Panc1 (cell line): ENCODE measurements around the gene WDR90. TPM values are rescaled to one million over a fixed set of nuclear protein-coding genes. Genes with fewer than 3 reads are reported as not detected.

Source experiments
- ATAC-seq: fragments of 200-7000 bp; cut with Tn5 transposase; 2 replicates; pipeline ENCODE4 v1.9.1; 2020; ENCODE audit warnings: mild to moderate bottlenecking, moderate library complexity
- BruUV-seq: library from RNA; stranded (reverse); fragments of 400-500 nt; replicated peaks from 2 replicates; lab custom pipeline; 2021; lab: Mats Ljungman, UMichigan
- CTCF ChIA-PET: fragments of 300-600 bp; sonication (Branson Sonifier 250); formaldehyde crosslinking; loops from one replicate; lab custom pipeline; 2022; ENCODE audit warnings: antibody characterized with exemption; lab: Charles Lee
- POLR2A ChIA-PET: fragments of 300-600 bp; sonication (Branson Sonifier 250); formaldehyde crosslinking; loops from one replicate; lab custom pipeline; 2022; ENCODE audit warnings: antibody characterized with exemption; lab: Charles Lee
- DNase-seq: peaks from one replicate; pipeline ENCODE4 v3.0.0-alpha.2; 2010; ENCODE audit warnings: low read depth, low spot score
- H3K27ac ChIP-seq: 2 replicates; pipeline ENCODE4 v1.5.1; 2011; ENCODE audit warnings: mild to moderate bottlenecking, low read length, inconsistent platforms
- H3K27me3 ChIP-seq: fragments of 200-500 bp; sonication (Bioruptor generic); 2 replicates; pipeline ENCODE4 v1.6.0; 2014; ENCODE audit warnings: low read length, inconsistent platforms; ENCODE audit not compliant: control insufficient read depth, insufficient read depth
- H3K36me3 ChIP-seq: fragments of 200-500 bp; sonication (Bioruptor generic); 2 replicates; pipeline ENCODE4 v1.5.1; 2014; ENCODE audit warnings: inconsistent platforms, mild to moderate bottlenecking, low read length, moderate library complexity; ENCODE audit not compliant: control insufficient read depth, insufficient read depth
- H3K4me1 ChIP-seq: 2 replicates; pipeline ENCODE4 v1.5.1; 2011; ENCODE audit warnings: inconsistent platforms, mild to moderate bottlenecking, low read length, moderate library complexity; ENCODE audit not compliant: control insufficient read depth, insufficient read depth
- H3K4me3 ChIP-seq, 2 experiments: 2 replicates each; pipeline ENCODE4 v1.5.1; 2011 to 2012; ENCODE audit warnings: low read depth in 2 of 2, low read length in 2 of 2, mild to moderate bottlenecking in 2 of 2, inconsistent platforms in 1 of 2, moderate library complexity in 1 of 2
- H3K9me3 ChIP-seq: fragments of 200-500 bp; sonication (Bioruptor generic); 2 replicates; pipeline ENCODE4 v1.5.1; 2014; ENCODE audit warnings: low read depth, mild to moderate bottlenecking, inconsistent platforms, low read length, moderate library complexity; ENCODE audit not compliant: control insufficient read depth, insufficient read depth
- CTCF ChIP-seq: fragments of 450-650 bp; IDR thresholded peaks from 2 replicates; pipeline ENCODE4 v1.5.1; 2017; ENCODE audit warnings: mild to moderate bottlenecking
- POLR2AphosphoS5 ChIP-seq: IDR thresholded peaks from 2 replicates; pipeline ENCODE4 v1.6.1; 2012; ENCODE audit warnings: mild to moderate bottlenecking, low read depth, low read length, moderate library complexity
- SIN3A ChIP-seq: IDR thresholded peaks from 2 replicates; pipeline ENCODE4 v1.6.1; 2012; ENCODE audit warnings: low read depth, mild to moderate bottlenecking, low read length, moderate library complexity, borderline replicate concordance; ENCODE audit not compliant: insufficient read depth
- TCF7L2 ChIP-seq: IDR thresholded peaks from 2 replicates; pipeline ENCODE4 v1.6.1; 2011; ENCODE audit warnings: mild to moderate bottlenecking, low read depth, low read length, inconsistent platforms
- in situ Hi-C: cut with HindIII; loops from 2 replicates; pipeline ENCODE4 v1.10.0; 2016; ENCODE audit warnings: low sequenced_read_pairs, low pct_unique_long_range_greater_than_20kb
- intact Hi-C: fragments of 100-400 bp; cut with micrococcal nuclease; formaldehyde crosslinking; loops from one replicate; pipeline ENCODE4 v1.10.0; 2022; ENCODE audit not compliant: unreplicated experiment
- total RNA-seq: library from RNA; stranded (reverse); gene quantifications from one replicate; pipeline ENCODE4 v1.2.1, GENCODE V29; 2021; ENCODE audit not compliant: unreplicated experiment
- TF ChIP-seq, protein P1 (sequence below), 2 experiments: IDR thresholded peaks; 2 replicates each; pipeline ENCODE4 v1.6.1; 2011 to 2012; ENCODE audit warnings: low read depth in 2 of 2, control low read depth in 1 of 2, low read length in 1 of 2, mild to moderate bottlenecking in 1 of 2, moderate library complexity in 1 of 2; ENCODE audit not compliant: insufficient read depth in 1 of 2

Gene WDR90
- total RNA-seq, 1 experiment from 2014 or later: 58.9 TPM

DNA sequence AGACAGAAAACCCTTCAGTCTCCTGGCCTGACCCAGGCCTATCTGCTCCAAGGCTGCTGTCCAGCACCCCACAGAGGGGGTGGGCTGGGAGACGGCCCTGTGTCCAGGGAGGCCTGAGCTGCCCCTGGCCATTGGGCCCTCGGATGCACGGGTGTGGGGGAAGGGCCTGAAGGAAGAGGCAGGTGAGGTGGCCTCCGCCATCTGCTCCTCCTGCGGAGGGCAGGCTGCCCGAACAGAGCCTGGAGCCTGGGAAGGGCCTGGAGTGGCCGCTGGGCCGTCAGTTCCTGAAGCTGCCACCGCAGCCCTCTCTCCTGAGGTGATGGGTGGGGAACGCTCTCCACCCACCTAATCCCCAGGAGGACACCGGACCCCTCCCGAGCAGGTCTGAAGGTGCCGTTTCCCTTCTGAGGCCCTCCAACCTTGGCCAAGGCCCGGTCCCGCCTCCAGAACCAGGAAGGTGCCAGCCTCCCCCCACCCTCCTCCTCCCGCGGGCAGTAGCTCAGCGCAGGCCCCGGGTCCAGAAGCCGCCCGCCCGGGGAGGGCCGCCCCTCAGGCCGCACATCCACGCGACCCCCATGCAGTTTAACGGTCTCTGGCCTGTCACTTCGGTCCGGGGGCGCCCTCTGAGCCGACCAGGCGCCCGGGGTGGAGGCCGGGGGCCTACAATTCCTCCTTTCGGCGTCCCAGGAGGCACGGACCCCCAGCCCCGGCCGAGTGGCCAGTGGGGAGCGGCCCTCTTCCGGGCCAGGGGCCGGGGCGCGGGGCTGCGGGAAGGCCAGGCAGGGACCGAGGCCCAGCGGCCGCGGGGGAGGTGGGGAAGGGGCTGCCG is 55.6 kb downstream of the WDR90 start:
- peak; percentile 10 for ATAC-seq
- BruUV-seq: no TSS peak
- in situ Hi-C loops: no loop called here

DNA sequence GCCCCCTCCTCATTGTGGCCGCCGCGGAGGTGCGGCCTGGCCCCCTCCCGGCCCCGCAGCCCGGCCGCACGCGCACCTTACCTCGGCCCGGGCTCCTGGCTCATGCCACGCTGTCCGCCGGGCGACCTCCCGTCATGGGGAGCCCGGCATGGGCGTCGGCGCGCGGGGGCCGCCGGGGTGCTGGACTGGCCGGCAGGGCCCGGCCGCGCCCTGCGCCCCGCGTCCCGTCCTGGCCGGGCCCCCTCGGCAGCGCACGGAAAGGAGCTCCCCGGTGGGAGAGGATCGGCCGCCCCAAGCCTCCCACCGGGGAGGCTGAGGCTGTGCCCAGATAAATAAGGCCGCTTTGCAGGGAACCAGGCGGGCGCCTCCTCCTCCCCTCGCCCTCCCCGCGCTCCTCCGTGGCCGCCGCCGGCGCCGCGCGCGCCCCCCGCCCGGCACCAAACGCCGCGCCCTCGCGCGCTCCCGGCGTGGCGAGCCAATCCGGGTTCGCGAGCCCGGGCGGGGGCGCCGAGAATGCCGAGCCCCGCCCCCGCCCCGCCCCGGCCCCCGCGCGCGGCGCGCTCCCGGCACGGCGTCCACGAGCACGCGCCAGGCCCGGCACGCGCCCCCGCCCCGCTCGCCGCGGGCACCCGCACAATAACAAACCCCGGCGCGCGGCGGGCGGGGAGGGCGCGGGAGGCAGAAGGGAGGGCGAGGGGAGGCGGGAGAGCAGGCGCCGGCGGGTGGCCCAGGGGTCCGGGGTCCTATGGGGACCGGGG is 56.4 kb downstream of the WDR90 start, which contains the start of gene FBXL16:
Gene FBXL16, minus strand, starts transcription at position 371 of the 758 bp plus-strand sequence. CDS start 8,396 bp downstream, outside the sequence.
- intact Hi-C loops (no loop called here), in situ Hi-C loops (no loop called here)
- H3K9me3 ChIP-seq: no peaks in the 10 kb centered on the region
- H3K27me3 ChIP-seq: no peaks in the 10 kb centered on the region
- peaks cover 5% of the 10 kb centered on the region; the same call in 1 of the 2 replicates for H3K36me3 ChIP-seq
- DNase-seq: no peak
- peak within 1 kb of the TSS; percentile 55 to 56 for H3K4me3 ChIP-seq
- ChIA-PET POLR2A (no interaction called here), CTCF (no interaction called here)
- peak within 1 kb of the TSS; percentile 51; the same call in 1 of the 2 replicates for H3K27ac ChIP-seq
- TF ChIP-seq SIN3A (no peak), TCF7L2 (no peak), CTCF (no peak), POLR2AphosphoS5 (no peak)
- TF ChIP-seq, protein P1, sequence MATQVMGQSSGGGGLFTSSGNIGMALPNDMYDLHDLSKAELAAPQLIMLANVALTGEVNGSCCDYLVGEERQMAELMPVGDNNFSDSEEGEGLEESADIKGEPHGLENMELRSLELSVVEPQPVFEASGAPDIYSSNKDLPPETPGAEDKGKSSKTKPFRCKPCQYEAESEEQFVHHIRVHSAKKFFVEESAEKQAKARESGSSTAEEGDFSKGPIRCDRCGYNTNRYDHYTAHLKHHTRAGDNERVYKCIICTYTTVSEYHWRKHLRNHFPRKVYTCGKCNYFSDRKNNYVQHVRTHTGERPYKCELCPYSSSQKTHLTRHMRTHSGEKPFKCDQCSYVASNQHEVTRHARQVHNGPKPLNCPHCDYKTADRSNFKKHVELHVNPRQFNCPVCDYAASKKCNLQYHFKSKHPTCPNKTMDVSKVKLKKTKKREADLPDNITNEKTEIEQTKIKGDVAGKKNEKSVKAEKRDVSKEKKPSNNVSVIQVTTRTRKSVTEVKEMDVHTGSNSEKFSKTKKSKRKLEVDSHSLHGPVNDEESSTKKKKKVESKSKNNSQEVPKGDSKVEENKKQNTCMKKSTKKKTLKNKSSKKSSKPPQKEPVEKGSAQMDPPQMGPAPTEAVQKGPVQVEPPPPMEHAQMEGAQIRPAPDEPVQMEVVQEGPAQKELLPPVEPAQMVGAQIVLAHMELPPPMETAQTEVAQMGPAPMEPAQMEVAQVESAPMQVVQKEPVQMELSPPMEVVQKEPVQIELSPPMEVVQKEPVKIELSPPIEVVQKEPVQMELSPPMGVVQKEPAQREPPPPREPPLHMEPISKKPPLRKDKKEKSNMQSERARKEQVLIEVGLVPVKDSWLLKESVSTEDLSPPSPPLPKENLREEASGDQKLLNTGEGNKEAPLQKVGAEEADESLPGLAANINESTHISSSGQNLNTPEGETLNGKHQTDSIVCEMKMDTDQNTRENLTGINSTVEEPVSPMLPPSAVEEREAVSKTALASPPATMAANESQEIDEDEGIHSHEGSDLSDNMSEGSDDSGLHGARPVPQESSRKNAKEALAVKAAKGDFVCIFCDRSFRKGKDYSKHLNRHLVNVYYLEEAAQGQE (IDR thresholded peaks at IDR 0.05; ENCODE audit: insufficient read depth in 1 of 2, low read depth in 2 of 2, low read length in 1 of 2): no peak
- ATAC-seq: peak; percentile 40
- H3K4me1 ChIP-seq: peaks cover 15% of the 10 kb centered on the region
- BruUV-seq: no TSS peak

More for the DNA sequence above, 55.6 kb downstream of the WDR90 start:
- H3K4me1 ChIP-seq: peaks cover 7% of the 10 kb centered on the region
- no peaks in the 10 kb centered on the region for H3K27me3 ChIP-seq
- H3K4me3 ChIP-seq: peak overlapping the region; percentile 55 to 56
- no peaks in the 10 kb centered on the region for H3K9me3 ChIP-seq
- intact Hi-C loops: no loop called here
- CTCF ChIA-PET: no interaction called here
- POLR2A ChIA-PET: no interaction called here
- H3K36me3 ChIP-seq: peaks cover 5% of the 10 kb centered on the region; the same call in 1 of the 2 replicates
- TF ChIP-seq, protein P1 (IDR thresholded peaks at IDR 0.05; ENCODE audit: insufficient read depth in 1 of 2, low read depth in 2 of 2, low read length in 1 of 2): peak; percentile 84 to 91
- TF ChIP-seq TCF7L2 (no peak), SIN3A (no peak)
- H3K27ac ChIP-seq: peak overlapping the region; percentile 51; the same call in 1 of the 2 replicates
- no peak for DNase-seq
